Myocyte (in vitro differentiated cells): ENCODE measurements around the gene NLGN1. TPM values are rescaled to one million over a fixed set of nuclear protein-coding genes. Genes with fewer than 3 reads are reported as not detected.
A peak's percentile ranks its signal among the peaks of the same experiment; 100 is the strongest.

Experiments used
- DNase-seq: peaks from one replicate; pipeline ENCODE4 v3.0.0-alpha.2; 2012; ENCODE audit warnings: low read depth
- total RNA-seq: library from RNA; depleted of rRNA; stranded (reverse); fragments of >200 nt; gene quantifications from 2 replicates; pipeline ENCODE4 v1.2.3, GENCODE V29; 2014

The NLGN1 gene
- total RNA-seq, 1 donor from 2014 or later, result 0.62 TPM

- DNase-seq, result no peak
Observed at GRCh38 chr3:173708191-173708590, 310.6 kb downstream of the NLGN1 start.

GRCh38 chr3:173709026-173709425, 311.5 kb downstream of the NLGN1 start:
- DNase-seq, result no peak

- no peak for DNase-seq
Observed at GRCh38 chr3:173711619-173712018, 314.1 kb downstream of the NLGN1 start.

- DNase-seq, result no peak
Observed at GRCh38 chr3:173719585-173719984, 322.0 kb downstream of the NLGN1 start.

- no peak for DNase-seq
Observed at GRCh38 chr3:173725507-173725906, 328.0 kb downstream of the NLGN1 start.

- no peak for DNase-seq
Observed at GRCh38 chr3:173730391-173730790, 332.8 kb downstream of the NLGN1 start.

- DNase-seq, result no peak
Observed at GRCh38 chr3:173732237-173732636, 334.7 kb downstream of the NLGN1 start.

GRCh38 chr3:173733029-173733652, 335.6 kb downstream of the NLGN1 start:
- DNase-seq, result peak; percentile 44

- no peak for DNase-seq
Observed at GRCh38 chr3:173734473-173734872, 336.9 kb downstream of the NLGN1 start.

- no peak for DNase-seq
Observed at GRCh38 chr3:173734895-173735294, 337.4 kb downstream of the NLGN1 start.

GRCh38 chr3:173735841-173736240, 338.3 kb downstream of the NLGN1 start:
- DNase-seq, result no peak

GRCh38 chr3:173737167-173737808, 339.7 kb downstream of the NLGN1 start:
- DNase-seq, result no peak

GRCh38 chr3:173739726-173740125, 342.2 kb downstream of the NLGN1 start:
- no peak for DNase-seq

GRCh38 chr3:173742491-173742890, 344.9 kb downstream of the NLGN1 start:
- no peak for DNase-seq

- DNase-seq, result peak; percentile 19
Observed at GRCh38 chr3:173743111-173743510, 345.6 kb downstream of the NLGN1 start.

GRCh38 chr3:173743516-173743915, 346.0 kb downstream of the NLGN1 start:
- DNase-seq, result no peak

GRCh38 chr3:173744479-173744878, 346.9 kb downstream of the NLGN1 start:
- no peak for DNase-seq

GRCh38 chr3:173744895-173745294, 347.4 kb downstream of the NLGN1 start:
- DNase-seq, result no peak

GRCh38 chr3:173745952-173746682, 348.6 kb downstream of the NLGN1 start:
- peak; percentile 5 for DNase-seq

- DNase-seq, result no peak
Observed at GRCh38 chr3:173747427-173747826, 349.9 kb downstream of the NLGN1 start.

GRCh38 chr3:173748105-173748504, 350.6 kb downstream of the NLGN1 start:
- DNase-seq, result no peak

- no peak for DNase-seq
Observed at GRCh38 chr3:173750095-173750494, 352.6 kb downstream of the NLGN1 start.
